Activated CD8-positive, alpha-beta T cell treated with anti-CD3 and anti-CD28 coated beads for 36 hours (primary cell): ENCODE results near the gene PRKG1. TPM values are rescaled to one million over a fixed set of nuclear protein-coding genes. Genes with fewer than 3 reads are reported as not detected.

Experiments used
- ATAC-seq: fragments of 200-7000 bp; cut with Tn5 transposase; one replicate; pipeline ENCODE4 v1.10.0; 2021; ENCODE audit warnings: mild to moderate bottlenecking, moderate library complexity
- CTCF ChIA-PET: fragments of 350-600 bp; sonication (Branson Sonifier 250); formaldehyde crosslinking; loops from one replicate; lab custom pipeline; 2021; ENCODE audit warnings: antibody characterized with exemption; lab: Charles Lee
- POLR2A ChIA-PET: fragments of 350-600 bp; sonication (Branson Sonifier 250); formaldehyde crosslinking; loops from one replicate; lab custom pipeline; 2021; ENCODE audit warnings: antibody characterized with exemption; lab: Charles Lee
- DNase-seq: peaks from one replicate; pipeline ENCODE4 v3.0.0-alpha.2; 2020
- H3K27ac Mint-ChIP-seq: one replicate; pipeline ENCODE4 v1.8.0; 2021; ENCODE audit warnings: mild to moderate bottlenecking, mixed read lengths
- H3K27me3 Mint-ChIP-seq: one replicate; pipeline ENCODE4 v1.8.0; 2021; ENCODE audit warnings: mixed read lengths
- H3K36me3 Mint-ChIP-seq: one replicate; pipeline ENCODE4 v1.8.0; 2021; ENCODE audit warnings: low read depth, mixed read lengths
- H3K4me1 Mint-ChIP-seq: one replicate; pipeline ENCODE4 v1.8.0; 2021; ENCODE audit warnings: low read depth, mixed read lengths
- H3K4me3 Mint-ChIP-seq: one replicate; pipeline ENCODE4 v1.8.0; 2021; ENCODE audit warnings: mild to moderate bottlenecking, moderate library complexity, mixed read lengths
- H3K9me3 Mint-ChIP-seq: one replicate; pipeline ENCODE4 v1.8.0; 2021; ENCODE audit warnings: mixed read lengths
- intact Hi-C: fragments of 100-400 bp; cut with micrococcal nuclease; formaldehyde crosslinking; loops from one replicate; pipeline ENCODE4 v1.10.0; 2022
- total RNA-seq, 2 experiments: library from RNA; stranded (reverse); gene quantifications; one replicate each; pipeline ENCODE4 v1.2.3, GENCODE V29; 2021
- TF ChIP-seq, protein P1 (sequence below): fragments of 200-600 bp; IDR thresholded peaks from one replicate; pipeline ENCODE4 v1.8.0; 2022; ENCODE audit warnings: antibody characterized with exemption, mild to moderate bottlenecking

PRKG1 gene
- total RNA-seq, 2 experiments from 2014 or later: not detected

DNA sequence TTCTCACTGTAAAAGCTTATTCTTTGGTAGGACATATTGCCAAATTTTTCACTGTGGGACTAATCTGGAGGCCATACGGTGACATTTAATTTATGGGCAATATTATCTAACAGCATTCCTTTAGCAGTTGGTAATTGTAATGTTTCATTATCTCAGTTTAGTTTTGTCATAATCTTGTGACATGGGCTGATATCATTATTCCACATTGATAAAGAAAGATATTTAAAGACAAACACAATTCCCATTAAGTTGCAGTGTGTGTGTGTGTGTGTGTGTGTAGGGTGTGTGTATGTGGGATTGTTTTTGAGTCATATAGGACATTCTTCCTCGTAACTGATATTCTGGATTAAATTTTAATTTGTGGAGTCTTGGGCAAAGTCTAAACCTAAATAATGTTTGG lies 238.5 kb downstream of the PRKG1 start:
- CTCF ChIA-PET: no interaction called here
- POLR2A ChIA-PET: no interaction called here
- Mint-ChIP-seq H3K4me1 (no peaks in the 10 kb centered on the region), H3K27me3 (no peaks in the 10 kb centered on the region), H3K27ac (no peak overlapping the region), H3K36me3 (no peaks in the 10 kb centered on the region), H3K9me3 (no peaks in the 10 kb centered on the region), H3K4me3 (no peak overlapping the region)
- TF ChIP-seq, protein P1, sequence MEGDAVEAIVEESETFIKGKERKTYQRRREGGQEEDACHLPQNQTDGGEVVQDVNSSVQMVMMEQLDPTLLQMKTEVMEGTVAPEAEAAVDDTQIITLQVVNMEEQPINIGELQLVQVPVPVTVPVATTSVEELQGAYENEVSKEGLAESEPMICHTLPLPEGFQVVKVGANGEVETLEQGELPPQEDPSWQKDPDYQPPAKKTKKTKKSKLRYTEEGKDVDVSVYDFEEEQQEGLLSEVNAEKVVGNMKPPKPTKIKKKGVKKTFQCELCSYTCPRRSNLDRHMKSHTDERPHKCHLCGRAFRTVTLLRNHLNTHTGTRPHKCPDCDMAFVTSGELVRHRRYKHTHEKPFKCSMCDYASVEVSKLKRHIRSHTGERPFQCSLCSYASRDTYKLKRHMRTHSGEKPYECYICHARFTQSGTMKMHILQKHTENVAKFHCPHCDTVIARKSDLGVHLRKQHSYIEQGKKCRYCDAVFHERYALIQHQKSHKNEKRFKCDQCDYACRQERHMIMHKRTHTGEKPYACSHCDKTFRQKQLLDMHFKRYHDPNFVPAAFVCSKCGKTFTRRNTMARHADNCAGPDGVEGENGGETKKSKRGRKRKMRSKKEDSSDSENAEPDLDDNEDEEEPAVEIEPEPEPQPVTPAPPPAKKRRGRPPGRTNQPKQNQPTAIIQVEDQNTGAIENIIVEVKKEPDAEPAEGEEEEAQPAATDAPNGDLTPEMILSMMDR: no peak
- ATAC-seq (no peak), DNase-seq (no peak)
- intact Hi-C loops: no loop called here

DNA sequence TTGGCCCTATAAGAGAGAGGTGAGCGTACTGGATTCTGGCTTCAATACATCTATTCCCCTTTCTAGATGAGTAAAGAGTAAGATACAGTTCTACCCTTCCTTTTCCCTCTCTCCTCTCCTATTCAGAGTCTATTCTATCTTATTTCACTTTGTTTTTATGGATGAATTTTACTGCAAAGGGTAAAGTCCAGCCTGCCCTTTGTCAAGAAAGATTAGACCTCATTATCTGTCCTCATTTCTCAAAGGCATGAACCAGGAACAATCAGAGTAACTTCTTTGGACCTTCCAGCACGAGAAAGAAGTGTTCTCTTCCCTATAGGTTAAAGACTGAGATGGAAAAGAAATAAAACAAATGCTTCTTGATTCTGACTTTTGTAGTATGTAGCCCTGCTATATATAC lies 239.0 kb downstream of the PRKG1 start:
- Mint-ChIP-seq H3K9me3 (no peaks in the 10 kb centered on the region), H3K4me3 (no peak overlapping the region), H3K36me3 (no peaks in the 10 kb centered on the region), H3K27ac (no peak overlapping the region), H3K4me1 (no peaks in the 10 kb centered on the region), H3K27me3 (no peaks in the 10 kb centered on the region)
- no peak for ATAC-seq
- CTCF ChIA-PET: no interaction called here
- intact Hi-C loops: no loop called here
- TF ChIP-seq, protein P1: no peak
- POLR2A ChIA-PET: no interaction called here
- DNase-seq: no peak

DNA sequence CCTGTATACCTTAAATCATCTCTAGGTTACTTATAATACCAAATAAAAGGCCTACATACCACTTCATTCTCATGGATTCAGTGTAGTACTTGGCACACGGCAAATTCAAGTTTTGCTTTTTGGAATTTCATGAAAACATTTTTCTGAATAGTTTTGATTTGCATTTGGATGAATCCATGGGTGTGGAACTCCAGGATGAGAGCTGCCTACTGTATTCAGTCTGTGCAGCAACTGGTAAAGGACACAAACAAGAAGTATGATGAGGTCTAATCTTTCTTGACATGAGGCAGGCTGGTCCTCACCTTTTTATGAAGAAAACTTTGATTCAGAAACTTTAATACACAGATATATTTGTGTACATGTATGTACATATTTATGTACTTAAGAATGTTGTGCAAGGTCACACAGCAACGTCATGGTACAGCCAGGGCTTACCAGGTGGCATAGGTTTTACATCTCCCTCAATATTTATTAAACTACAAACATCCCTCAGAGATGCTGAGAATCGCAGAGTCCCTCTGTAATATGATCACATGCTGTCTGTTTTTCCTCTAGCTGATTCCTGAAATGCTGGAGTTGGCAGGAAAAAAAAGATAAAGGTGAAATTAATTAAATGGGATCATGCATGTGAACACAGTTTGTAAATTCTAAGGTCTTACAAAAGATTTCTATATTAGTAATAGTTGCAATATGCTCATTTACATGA lies 239.6 kb downstream of the PRKG1 start:
- TF ChIP-seq, protein P1: no peak
- intact Hi-C loops: no loop called here
- no peak overlapping the region for H3K4me3 Mint-ChIP-seq
- no peaks in the 10 kb centered on the region for H3K4me1 Mint-ChIP-seq
- H3K27ac Mint-ChIP-seq: no peak overlapping the region
- H3K36me3 Mint-ChIP-seq: no peaks in the 10 kb centered on the region
- ATAC-seq (no peak), DNase-seq (no peak)
- H3K9me3 Mint-ChIP-seq: no peaks in the 10 kb centered on the region
- ChIA-PET CTCF (interaction anchor here (0.6 kb wide), 1 partner anchor 289 kb away, joined by 3 read pairs; no protein-coding TSS in a partner anchor), POLR2A (no interaction called here)
- H3K27me3 Mint-ChIP-seq: no peaks in the 10 kb centered on the region

DNA sequence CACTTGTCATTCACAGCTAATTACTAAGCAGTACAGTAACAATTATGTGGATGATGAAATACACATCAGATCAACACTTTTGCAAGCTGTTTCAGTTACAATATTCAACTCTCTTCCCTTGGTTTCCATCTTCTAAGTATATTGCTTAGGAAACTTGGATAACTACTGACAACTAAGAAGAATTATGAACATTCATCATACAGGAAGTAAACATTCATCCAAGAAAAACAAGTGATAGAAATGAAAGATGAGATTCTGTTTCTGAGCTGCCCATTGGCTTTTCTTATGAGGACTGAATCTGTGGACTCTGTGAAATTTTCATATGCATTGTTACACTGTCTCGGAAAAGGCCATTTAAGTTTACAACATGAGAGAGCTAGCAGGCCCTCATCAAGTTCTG lies 240.2 kb downstream of the PRKG1 start:
- Mint-ChIP-seq H3K27ac (no peak overlapping the region), H3K36me3 (no peaks in the 10 kb centered on the region), H3K9me3 (no peaks in the 10 kb centered on the region), H3K4me1 (no peaks in the 10 kb centered on the region), H3K4me3 (no peak overlapping the region), H3K27me3 (no peaks in the 10 kb centered on the region)
- ChIA-PET CTCF (no interaction called here), POLR2A (no interaction called here)
- no peak for DNase-seq
- TF ChIP-seq, protein P1: no peak
- ATAC-seq: no peak
- intact Hi-C loops: no loop called here

DNA sequence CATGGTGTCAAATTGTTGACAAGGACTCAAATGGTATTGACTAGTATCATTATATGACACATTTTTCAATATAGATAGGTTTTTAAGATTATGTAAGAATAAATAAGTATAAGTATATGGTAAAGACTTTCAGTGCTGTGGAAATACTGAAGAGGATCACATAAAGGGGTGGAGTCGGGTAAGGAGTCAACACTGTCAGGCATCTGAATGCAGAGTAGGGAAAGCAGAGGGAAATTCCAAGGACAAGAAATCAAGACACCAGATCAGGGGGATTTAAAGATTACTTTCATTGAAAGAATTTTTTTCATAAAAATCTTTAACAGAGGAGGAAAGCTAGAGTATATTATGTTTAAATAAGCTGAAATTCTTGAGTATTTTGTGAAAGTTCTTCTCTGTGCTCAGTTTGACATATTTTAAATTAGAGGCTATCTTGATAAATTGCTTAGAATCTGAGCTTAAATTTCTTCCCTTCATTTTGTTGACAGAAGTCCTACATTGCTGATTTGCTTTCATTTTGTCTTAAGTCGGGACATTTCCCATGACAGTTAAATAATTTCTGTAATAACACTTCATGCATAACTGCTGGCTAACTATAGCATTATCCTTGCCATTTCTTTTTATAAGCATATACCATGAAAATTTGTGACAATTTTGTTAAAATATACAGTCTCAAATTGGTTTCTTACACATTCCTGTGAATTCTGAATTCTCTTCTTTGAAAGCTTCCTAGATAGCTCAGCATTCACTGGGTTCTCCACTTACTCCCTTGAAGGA lies 244.3 kb downstream of the PRKG1 start:
- no peak overlapping the region for H3K27ac Mint-ChIP-seq
- no peaks in the 10 kb centered on the region for H3K36me3 Mint-ChIP-seq

More for the DNA sequence above, 244.3 kb downstream of the PRKG1 start:
- intact Hi-C loops: no loop called here
- Mint-ChIP-seq H3K4me1 (no peaks in the 10 kb centered on the region), H3K9me3 (no peaks in the 10 kb centered on the region), H3K27me3 (no peaks in the 10 kb centered on the region), H3K4me3 (no peak overlapping the region)
- DNase-seq (no peak), ATAC-seq (no peak)
- CTCF ChIA-PET: interaction anchor here (0.5 kb wide), 1 partner anchor 847 kb away, joined by 3 read pairs; no protein-coding TSS in a partner anchor
- TF ChIP-seq, protein P1: no peak
- POLR2A ChIA-PET: no interaction called here
